G401.6 (cell line): ENCODE results near the gene CIB1.

Experiments
- FAIRE-seq: peaks from 2 replicates; lab custom pipeline; 2012; peaks lifted over from hg19 to GRCh38; lab: Jason Lieb, UNC

Gene CIB1

GRCh38 chr15:90240856-90241255, 7.1 kb upstream of the CIB1 start:
- no peak for FAIRE-seq

GRCh38 chr15:90239371-90239770, 5.6 kb upstream of the CIB1 start:
- no peak for FAIRE-seq

GRCh38 chr15:90234096-90234988, 601 bp upstream of the CIB1 start, which contains the start of gene GDPGP1:
Gene GDPGP1, plus strand, starts transcription at chr15:90234209. Its CDS starts 6,700 bp downstream, at chr15:90240909.
- no peak for FAIRE-seq

GRCh38 chr15:90232941-90233386, 777 bp downstream of the CIB1 start:
- FAIRE-seq = no peak

DNA sequence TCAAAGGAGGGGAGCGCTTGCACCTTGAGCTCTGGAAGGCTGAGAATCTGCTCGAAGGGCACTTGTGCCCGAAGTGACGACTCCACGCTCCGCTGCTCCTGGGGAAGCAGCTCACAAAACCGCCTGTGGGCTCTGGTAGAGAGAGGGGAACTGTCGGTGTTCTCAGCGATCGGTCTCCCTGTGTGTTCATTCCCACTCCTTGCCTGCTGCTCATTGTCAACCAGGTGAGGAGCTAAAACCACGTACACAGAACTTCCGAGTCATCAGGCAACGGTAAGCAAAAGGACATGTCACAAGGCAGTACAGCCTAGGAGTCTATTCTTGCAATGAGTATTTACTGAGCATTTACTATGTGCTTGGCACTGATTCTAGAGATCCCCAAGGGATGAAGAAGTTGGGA, 1.5 kb downstream of the CIB1 start:
- no peak for FAIRE-seq

DNA sequence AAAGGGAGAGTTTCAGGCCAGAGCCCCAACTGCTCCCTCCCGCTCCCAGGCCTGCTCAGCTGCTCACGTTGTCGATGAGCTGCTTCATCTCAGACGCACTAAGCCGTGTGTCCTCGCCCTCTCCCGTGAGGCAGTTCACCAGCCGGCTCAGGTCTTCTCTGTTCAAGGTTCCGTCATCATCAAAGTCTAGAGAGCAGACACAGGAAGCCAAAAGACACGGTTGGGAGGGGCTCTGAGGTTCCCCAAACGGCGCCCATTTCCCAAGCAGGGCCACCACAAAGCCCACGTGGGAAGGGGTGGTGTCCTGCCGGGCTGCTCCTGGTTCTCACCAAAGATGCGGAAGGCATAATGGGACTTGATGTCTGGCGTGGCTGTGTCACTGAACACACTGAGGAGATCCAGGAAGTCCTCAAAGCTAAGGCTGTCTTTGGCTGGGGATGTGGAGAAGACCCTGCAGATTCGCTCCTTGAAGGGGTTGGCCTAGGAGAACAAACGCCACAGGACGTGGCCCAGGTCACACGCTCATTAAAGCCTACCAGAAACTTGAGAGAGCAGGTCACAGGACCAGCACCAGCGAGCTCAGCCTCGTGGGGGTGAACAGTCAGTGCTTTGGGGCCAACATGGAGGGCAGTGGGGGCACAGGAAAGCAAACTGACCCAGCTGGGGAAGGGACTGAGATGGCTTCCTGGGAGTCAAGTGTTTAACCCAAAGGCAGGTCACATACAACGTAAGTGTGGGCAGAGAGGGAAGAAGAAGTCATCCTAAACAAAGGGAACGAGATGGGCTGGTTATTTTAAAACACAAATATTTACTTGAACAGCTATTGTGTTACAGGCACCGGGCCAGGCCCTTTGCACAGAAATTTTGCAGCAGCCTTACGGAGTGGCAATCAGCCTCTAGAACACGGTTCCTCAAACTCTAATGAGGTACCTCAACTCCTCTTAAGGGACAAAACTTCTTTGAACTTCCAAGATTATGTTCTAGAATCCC, 2.4 kb downstream of the CIB1 start:
- FAIRE-seq = no peak

DNA sequence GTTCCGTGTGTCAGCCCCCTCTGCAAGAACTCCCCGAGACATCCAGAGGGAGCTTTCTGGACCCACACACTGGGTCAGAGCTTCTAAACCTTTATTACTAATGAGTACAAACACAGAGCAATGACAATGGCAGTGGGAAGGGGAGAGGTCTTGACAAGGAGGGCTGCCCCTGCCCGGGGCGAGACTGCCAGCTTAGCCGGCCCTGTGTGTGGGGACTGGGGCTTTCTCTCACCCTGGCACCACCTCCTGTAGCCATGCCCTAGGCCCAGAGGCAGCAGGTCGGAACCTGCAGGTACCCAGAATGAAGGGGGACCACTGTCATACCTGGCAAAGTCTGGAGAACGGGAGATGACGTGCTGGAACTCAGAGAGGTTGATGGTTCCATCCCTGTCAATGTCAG, 3.1 kb downstream of the CIB1 start:
- no peak for FAIRE-seq

- FAIRE-seq = no peak
These were observed 3.7 kb downstream of the CIB1 start for GRCh38 chr15:90230071-90230494.

DNA sequence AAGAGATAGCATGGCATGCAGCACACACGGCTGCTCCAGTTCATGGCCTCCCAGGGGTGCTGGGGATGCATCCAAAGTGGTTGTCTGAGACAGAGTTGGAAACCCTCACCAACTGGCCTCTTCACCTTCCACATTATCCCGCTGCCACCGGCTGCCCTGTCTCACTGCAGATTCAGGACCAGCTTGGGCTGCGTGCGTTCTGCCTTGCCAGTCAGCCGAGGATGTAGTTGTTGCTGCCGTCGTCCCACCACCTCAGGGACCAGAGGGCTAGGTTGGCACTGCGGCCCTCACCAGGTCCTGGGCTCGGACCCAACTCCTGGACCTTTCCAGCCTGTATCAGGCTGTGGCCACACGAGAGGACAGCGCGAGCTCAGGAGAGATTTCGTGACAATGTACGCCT, 4.8 kb downstream of the CIB1 start:
- no peak for FAIRE-seq

- no peak for FAIRE-seq
These were observed 5.6 kb downstream of the CIB1 start for GRCh38 chr15:90227816-90228772.

DNA sequence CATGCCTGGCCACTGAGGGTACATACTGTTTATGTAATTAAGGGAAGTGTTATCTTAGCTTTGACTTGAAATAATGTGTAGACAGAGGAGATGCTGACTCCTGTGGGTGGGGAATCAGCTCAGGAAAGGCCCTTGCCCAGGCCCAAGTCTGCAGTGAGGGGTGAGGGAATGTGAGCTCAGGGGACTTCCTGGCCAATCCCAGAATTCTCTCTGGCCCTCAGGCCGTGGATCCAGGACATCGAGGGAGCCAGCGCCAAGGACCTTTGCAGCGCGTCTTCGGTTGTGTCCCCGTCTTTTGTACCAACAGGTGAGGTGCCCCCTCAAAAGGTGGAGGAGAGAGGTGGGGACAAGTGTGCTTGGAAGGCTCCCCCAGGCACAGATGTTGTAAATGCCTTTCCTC, 6.4 kb downstream of the CIB1 start:
- no peak for FAIRE-seq

DNA sequence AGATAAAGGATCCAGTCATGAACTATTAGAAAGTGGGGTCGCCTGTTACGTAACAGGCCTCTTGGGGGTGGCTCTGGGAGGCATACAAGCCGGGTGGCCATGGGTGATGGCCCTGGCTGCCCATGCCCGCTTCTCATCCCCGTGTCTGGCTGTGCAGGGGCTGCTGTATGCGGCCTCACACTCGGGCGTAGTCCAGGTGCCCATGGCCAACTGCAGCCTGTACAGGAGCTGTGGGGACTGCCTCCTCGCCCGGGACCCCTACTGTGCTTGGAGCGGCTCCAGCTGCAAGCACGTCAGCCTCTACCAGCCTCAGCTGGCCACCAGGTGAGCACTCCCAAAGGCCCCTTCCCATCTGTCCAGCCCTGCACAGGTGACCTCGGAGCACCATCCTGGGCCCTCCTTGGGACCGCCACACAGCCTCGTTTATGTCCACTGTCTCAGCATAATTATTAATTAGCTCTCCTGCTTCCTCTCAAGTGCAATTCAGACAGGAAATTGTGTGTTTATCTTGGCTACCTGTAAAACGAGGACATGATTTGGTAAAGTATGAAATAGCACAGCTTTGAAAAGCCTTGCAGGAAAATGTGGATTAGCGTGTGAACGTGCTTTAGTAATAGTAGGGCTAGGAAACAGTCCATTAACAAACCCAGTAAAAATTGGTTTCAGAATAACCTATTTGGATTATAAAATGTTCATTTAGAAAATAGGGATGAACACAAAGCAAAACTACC, 8.1 kb downstream of the CIB1 start:
- FAIRE-seq = no peak

DNA sequence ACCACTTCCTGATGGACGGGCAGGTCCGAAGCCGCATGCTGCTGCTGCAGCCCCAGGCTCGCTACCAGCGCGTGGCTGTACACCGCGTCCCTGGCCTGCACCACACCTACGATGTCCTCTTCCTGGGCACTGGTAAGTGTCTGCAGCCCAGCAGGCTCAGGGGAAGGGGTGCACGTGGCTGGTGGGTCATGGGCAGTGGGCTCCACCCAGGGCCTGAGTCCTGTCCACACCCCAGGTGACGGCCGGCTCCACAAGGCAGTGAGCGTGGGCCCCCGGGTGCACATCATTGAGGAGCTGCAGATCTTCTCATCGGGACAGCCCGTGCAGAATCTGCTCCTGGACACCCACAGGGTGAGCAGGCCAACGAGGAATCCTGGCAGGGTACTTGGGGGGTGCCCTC, 8.7 kb downstream of the CIB1 start:
- no peak for FAIRE-seq

GRCh38 chr15:90223441-90224165, 10.1 kb downstream of the CIB1 start:
- FAIRE-seq = no peak

DNA sequence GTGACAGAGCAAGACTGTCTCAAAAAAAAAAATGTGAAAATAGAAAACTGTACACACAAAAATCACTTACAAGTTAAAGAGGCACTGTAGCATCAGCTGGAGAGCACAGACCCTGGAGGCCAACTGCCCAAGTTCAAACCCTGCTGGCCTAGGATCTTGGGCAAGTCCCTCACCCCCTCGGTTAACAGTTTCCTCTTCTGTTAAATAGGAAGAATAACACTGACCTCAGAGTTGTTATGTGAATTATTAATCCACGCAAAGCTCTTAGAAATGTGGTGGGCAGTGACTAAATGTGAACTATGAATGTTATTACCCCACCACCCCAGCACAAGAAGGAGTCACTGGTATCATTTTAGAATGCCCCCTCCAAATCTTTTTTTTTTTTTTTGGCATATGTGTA, 11.2 kb downstream of the CIB1 start:
- no peak for FAIRE-seq

DNA sequence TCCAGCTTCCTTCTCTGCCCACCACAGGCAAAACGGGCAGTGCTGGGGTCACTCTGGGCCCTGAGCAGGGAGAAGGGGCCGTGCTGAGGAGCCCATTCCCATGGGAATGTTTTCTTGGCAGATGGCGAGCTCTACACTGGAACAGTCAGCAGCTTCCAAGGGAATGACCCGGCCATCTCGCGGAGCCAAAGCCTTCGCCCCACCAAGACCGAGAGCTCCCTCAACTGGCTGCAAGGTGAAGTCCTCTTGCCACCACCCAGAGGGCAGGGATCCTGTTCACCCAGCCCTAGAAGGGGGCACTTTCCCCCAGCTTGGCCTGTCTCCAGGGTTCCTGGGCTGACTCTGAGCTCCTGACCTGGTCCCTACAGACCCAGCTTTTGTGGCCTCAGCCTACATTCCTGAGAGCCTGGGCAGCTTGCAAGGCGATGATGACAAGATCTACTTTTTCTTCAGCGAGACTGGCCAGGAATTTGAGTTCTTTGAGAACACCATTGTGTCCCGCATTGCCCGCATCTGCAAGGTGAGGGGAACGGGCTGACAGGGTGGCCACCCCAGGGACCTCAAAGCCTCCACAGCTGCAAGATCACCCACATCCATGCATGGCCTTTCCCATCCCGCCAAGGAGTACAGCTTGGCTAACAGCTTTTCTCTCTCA, 12.4 kb downstream of the CIB1 start:
- FAIRE-seq = no peak

DNA sequence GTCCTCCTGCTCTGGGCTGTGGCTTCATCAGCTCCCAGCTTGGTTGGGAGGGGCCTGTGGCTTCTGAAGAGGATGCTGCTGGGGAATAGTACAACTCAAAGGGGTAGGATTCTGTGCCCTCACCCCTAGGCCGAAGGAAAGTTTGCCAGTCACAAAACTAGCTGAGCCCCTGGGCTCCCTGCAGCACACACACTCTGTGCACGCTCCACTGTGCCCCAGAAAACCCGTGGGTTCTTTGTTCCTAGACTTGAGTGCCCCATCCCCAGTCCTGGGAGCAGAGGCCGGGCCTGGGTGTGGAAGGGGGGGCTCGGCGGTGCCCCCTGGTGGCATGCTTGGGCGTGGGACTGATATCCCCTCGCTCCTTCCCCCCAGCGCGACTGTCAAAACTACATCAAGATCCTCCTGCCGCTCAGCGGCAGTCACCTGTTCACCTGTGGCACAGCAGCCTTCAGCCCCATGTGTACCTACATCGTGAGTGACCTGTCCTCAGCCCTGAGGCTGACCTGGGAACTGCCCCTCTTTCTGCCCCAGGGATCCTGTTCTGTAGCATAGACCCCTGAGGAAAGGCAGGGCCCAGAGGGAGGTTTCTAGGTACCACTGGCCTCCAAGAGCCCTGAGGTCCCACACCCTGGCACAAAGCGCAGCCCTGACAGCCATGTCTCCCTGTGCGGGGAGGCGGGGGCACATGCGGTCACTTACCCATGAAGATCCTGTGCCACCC, 14.2 kb downstream of the CIB1 start:
- FAIRE-seq = no peak

- FAIRE-seq = no peak
These were observed 15.9 kb downstream of the CIB1 start for GRCh38 chr15:90217671-90218394.
